HuH-7.5 (cell line): Measurements from ENCODE around the gene FSD2.

Experiments used
- DNase-seq: peaks from one replicate; pipeline ENCODE4 v3.0.0; 2011; ENCODE audit warnings: low spot score

The FSD2 gene, protein sequence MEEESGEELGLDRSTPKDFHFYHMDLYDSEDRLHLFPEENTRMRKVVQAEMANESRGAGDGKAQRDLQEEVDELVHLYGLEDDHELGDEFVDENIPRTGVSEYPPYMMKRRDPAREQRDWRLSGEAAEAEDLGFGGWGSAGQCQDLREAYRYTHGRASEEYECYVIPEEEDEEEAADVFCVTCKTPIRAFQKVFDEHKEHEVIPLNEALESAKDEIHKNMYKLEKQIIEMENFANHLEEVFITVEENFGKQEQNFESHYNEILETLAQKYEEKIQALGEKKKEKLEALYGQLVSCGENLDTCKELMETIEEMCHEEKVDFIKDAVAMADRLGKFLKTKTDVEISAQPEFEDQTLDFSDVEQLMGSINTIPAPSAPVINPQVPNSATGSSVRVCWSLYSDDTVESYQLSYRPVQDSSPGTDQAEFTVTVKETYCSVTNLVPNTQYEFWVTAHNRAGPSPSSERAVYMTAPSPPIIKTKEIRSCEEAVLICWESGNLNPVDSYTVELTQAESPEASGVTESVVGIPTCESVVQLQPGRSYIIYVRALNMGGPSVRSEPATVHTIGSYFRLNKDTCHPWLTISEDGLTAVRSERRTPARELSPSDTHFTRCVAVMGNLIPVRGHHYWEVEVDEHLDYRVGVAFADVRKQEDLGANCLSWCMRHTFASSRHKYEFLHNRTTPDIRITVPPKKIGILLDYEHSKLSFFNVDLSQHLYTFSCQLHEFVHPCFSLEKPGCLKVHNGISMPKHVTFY

DNA sequence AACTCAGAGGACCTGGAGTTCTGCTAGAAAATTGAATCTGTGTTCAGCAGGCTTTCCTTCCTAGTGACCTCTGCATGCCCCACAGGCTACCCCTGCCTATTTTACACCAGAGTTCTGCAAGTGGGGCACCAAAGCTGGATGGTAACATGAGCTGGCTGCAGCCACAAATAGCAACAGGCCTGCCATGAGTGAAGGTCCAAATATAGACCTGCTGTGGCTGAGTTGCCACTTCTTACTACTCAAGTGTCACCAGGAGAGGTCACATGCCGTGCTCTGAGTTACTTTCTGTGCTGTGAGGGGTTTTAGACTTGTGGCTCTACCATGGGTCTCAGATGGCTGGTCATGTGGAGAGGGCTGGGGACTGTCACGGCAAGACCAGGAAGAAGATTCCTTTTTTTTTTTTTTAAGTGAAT, at the start of gene FSD2:
Gene FSD2 (minus strand): TSS at position 76 of the 413 bp plus-strand sequence. CDS start 18,679 bp downstream, outside the sequence.
- DNase-seq: no peak

DNA sequence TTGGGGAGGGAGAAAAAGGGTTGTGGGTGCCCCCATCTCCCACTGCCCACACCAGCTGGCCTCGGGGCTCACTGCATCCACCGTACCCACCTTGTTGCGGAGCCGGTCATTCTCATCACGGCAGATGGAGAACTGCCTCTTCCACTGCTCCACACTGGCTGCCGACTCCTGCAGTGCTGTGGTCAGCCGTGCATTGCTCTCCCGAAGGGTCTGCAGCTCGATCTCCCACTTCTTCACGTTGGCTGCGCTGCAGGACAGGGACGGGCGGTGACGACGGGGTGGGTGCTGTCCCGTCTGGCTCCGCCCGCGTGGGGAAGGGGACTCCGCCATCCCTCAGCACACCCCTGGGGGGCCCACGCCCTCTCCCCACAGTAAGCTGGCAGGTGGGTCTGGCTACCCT, 48.7 kb upstream of the FSD2 start:
- no peak for DNase-seq

DNA sequence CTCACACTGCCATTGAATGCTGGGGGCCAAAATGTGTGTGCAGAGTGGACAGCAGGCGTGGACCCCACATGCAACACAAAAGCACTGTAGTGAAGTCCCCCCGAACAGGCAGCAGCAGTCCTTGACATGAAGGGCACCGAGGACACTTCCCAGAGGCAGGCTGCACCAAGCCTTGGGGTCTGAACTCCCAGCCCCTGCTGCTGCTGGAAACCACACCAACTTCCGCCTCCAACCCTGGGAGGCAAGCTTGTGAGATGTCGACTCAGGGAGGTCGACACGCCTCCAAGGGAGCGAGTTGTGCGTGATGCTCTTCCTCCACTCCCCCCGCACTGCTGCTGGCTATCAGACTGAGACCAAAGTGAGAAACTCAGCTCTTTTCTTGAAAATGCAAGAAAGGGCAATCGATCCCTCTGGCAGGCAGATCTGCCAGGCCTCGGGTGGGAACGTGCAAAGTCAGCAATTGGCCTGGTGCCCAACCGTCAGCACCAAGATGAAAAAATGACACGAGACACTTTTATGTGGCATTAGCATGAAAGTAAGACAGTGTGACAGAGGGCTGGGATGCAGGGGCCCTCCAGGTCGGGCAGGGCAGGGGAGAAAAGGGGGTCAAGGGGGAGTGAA, 47.2 kb upstream of the FSD2 start:
- DNase-seq: no peak

DNA sequence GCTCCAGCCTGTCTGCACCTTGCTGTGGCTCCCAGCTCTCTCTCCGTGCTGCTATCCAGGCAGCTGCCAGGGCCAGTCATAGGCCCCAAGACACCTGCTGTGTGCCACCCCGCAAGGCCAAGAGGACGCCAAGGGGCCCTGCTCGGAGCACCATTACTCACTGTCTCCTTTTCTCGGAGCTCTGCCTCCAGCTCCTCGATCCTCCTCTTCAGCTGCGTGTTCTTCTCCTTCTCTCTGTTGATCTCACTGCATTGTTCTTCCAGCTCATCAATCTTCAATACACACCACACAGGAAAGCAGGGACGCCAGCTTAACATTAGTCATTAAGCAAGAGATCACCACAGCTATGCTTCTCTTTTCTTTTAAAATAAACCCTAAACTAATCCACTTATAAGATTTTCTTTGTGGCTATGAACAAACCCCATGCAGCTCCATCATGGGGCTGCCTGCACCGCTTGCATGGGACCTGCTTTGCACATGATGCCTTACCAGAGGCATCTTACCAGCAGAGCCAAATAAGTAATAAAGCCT, 46.2 kb upstream of the FSD2 start:
- no peak for DNase-seq

DNA sequence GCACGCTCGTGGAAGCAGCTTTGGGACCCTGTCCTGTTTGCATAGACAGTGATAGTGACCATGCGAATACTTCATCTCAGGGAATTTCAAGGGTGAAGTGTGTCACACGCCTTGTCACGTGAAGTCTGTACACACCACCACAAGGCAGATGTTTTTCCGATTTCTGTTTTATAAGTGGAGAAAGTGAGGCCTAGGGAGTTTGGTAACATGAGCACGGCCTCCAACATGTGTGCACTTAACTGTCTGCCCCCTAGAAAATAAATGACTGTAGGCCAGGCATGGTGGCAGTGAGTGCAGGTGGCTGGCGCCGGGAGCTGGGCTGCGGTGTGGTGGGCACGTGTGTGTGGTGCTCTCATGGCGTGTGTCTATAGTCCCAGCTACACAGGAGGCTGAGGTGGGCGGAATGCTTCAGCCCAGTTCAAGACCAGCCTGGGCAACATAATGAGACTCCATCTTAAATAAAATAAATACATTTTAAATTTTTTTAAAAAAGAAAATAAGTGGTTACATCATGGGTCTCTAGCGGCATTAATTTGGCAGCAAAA, 45.5 kb upstream of the FSD2 start:
- DNase-seq: no peak

DNA sequence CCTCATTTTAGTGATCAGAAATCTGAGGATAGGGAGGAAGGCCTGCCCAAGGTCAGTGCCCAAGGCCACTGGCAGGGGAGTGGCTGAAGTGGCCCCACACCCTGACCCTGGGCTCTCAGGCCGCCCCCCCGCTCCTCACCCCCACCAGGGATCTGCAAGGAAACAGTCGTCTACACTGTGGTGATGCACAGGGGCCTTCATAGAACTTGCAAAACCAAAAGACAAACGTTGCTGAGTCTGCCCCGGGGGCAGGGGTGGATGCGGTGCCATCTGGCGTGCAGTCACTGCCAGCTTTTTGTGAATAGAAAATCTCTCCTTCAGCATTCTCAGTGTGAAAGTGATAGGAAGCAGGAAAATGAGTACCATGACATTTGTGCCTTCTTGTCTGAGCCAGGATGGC, 44.9 kb upstream of the FSD2 start:
- DNase-seq: no peak

DNA sequence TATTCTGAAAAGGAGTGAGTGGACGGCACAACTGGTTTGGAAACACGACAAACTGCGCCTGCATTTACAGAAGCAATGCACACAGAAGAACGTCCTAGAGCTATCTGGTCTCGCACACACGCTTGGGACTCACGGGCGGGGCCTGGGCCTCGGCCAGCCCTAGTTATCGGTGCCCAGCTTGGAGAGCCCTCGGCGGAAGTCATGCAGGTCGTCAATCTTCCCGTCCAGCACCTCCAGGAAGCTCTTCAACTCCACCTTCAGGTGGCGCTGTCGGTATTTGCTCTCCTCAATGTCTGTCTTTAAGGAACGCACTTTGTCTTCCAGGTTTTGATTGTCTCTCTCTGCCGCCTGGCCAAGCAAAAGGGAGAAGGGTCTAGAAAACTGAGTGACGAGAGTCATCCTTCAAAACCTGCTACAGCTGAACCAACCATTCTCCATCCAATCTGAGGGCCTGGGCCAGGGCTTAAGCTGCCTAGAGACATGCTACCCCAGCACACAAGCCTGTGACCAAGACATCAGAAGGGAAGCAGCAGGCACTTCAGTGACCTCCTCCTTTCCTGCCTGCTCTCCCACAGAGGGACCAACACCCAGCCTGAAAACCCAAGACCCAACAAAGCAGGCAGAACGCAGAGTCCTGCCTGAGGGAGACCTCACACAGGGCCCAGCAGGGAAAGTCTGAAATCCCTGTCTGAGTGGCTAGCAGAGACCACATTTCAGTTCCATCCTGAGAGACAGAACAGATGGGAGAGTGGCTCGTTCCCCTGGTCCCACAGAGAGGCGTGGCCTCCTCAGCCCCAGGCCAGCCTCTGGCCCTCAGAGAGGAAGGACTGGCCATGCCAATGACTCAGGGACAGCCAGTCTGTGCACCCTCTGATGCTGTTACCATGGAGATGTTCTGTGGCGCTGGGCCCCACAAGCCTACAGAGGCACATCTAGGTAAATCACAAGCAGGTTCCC, 44.0 kb upstream of the FSD2 start:
- peak; percentile 54 for DNase-seq

DNA sequence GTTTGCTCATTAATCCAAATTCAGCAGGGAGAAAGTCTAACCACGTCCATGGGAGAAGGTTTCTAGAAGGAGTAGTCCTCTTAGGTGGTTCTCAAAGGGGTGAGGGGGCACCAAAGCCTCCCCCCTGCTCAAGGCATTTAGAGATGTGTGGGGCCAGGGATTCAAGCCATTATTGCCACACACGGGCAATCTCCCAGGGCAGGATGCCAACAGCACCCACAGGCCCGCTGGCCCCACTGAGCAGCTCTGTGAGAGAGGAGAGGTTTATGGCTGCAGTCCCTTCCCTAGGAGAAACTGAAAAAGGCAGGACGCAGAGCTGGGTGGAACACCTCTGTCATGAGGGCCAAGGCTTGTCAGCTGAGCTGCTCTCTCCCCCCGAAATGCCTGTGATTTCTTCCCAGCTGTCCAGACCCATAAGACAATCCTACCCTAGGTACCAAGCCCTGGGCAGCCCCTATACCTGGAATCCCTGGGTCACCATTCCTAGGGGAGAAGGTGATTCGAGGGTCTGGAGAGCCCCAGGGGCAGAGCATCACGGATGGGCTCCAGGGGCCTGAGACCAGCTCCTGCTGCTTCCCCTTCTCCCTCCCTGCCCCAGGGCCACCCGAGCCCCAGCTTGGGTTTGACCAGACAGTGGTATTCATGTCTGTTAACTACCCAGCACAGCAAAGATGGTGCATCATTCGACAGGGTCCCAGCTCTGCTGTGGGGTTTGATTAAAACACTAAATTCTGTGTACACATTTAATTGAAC, 42.5 kb upstream of the FSD2 start:
- DNase-seq: no peak

DNA sequence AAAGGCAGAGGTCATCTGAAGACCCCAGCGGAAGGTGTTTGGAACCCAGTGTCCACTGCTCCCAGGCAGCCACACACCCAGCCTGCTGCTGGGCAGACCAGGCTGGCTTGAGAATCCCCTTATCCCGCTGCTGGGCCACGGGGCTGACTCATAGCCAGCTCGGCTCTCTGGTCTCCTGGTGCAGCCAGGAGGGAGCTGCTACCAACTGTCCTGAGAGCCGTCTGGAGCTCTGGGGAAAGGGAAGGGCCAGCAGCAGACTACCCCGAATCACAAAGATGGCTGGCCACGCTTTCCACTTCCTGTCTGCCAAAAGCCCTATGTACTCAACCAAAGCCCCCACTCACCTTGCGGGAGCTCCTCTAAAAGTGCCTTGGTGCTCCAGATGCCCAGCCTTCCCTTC, 41.8 kb upstream of the FSD2 start:
- no peak for DNase-seq

DNA sequence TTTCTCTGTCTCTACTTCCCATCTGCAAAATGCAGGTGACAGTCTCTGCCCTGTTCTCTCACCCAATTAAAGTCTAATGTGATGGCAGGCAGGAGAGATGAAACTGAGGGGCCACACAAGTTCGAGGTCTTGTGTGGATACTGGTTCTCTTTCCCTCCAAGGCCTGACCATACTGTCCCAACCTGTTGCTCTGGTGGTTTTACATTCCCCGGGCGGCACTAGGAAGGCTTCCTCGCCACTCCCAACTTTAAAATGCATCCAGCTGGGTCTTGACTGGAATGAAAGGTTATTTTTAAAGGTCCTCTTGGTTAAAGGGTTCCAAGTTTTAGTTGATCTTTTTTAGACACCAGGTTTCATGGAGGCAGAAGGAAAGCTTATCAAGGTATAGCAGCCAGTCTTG, 40.8 kb upstream of the FSD2 start:
- DNase-seq: no peak

DNA sequence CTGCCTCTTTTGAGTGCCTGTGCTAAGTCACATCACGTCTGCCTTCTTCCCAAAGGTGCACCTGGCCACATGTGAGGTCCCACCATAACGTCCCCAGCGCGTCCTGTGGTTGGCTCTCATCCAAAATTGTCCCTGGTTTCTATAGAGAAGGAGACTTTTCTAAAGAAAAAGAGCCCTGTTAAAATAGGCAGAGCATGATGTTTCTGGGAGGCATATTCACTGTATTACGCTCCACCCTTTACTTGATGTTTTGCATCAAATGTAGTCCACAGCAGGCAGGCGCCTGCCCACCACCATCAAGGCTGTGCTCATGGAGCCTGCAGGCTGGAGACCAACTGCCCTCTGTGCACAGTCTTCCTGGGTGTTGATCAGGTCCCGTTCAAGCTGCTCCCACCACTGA, 39.8 kb upstream of the FSD2 start:
- no peak for DNase-seq

DNA sequence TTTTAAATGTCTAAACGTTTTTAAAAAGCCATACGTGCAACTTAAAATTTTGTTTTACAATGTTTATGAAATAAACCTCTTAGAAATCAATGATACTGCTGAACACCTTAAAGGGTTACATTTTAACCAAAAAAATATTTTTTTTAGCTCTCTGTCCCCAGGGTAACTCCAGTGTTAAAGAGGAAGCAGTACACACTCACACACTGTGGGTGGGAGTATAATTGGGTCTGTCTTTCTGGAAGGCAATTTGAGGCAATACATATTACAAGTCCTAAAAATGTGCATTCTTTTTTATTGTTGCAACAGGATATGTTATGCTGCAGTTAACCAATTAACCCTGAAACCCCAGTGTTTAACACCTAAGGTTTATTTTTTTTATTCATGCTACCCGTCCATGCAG, 37.7 kb upstream of the FSD2 start:
- no peak for DNase-seq

DNA sequence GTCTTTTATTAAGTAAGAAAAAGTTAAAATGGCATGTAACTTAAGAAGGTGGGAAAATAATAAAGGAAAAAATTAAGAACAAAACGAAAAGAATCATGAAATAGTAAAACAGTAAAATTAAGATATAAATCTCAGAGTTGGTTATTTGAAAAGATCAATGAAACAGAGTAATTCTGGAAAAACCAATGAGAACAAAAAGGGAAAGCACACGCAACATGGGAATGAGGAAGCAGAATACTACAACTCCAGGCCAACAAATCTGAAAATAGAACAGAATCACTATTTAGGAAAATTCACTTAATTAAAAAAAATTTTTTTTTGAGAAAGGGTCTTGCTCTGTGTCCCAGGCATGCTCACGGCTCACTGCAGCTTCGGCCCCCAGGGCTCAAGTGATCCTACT, 34.3 kb upstream of the FSD2 start:
- DNase-seq: no peak

DNA sequence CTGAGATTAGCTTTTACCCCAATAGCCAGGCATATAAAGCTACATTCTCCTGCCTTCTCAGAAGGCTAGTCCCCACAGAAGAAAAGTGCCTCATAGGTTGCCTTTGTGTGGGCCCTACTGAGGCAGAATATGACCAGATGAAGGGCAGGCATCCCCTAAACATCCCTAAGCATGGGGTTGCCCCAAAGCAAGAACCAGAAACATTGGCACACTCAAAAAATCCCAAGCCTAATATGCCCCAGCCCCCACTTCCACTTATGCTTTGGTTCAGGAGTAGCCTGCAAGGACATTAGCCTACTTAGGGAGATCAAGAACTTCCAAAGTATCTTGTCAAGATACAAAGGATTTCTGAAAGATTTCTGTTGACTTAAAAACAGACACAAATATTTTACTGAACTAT, 33.3 kb upstream of the FSD2 start:
- no peak for DNase-seq

DNA sequence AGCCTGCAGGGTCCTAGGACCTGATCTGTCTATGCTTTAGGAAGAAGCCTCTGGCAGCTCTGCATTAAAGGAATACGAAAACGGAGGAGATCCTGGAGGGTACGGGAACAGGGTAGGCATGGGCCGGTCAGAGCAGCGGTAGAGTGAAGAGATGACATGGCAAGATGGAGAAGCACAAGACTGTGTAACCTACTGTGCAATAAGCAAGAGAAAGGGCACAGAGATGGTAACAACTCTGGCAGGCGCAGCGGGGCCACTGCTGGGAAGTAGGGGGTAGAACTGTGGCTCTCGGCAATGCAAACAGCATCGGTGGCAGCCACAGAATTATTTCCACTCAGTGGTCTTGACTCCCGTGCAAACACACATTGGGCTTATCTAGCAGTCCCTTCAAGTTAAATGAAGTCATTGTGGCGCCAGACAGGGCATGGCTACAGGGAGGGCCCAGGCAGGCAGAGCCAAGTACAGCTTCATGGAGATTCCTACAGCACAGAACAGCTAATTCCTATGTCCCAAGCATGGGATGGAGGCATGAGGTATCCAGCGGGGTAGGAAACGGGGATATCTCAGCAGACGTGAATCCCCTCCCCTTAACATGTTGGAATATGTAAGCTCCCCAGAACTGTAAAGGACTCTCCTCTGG, 32.3 kb upstream of the FSD2 start:
- no peak for DNase-seq

DNA sequence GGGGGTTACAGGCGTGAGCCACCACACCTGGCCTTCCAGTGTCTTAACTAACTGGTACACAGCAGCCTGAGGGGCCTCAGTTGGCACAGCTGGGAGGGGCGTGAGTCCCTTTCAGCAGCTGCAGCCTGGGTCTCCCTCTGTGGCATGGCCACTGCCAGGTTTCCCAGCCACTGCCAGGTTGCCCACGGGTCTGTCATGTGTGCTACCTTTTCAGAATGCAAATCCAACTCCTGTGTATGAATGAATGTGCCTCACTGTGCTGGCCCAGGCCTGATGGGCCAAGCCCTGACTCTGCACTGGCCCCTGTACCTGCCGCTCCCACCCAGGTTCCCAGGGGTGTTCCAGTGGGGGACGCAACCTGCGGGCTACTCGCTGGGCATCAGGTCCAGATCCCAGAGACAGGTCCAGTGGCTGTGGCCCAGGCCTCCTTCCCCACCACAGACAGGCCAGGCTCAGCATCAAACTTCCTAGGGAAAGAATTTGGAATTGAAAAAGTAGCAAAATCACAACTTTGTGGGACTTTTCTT, 29.6 kb upstream of the FSD2 start:
- no peak for DNase-seq

DNA sequence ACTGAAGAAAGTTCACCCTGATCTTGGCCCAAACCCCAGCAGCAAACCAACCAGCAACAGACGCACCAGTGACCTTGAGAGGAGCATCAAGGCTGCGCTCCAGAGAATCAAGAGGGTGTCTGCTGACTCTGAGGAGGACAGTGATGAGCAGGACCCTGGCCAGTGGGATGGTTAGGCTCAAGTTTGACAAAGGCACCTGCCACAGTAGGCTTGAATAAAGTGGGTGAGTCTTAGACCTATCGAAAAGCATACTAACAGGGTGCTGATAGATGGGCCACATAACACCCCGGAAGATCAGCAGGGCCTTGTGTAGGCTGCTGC, 27.5 kb upstream of the FSD2 start:
- DNase-seq: no peak

DNA sequence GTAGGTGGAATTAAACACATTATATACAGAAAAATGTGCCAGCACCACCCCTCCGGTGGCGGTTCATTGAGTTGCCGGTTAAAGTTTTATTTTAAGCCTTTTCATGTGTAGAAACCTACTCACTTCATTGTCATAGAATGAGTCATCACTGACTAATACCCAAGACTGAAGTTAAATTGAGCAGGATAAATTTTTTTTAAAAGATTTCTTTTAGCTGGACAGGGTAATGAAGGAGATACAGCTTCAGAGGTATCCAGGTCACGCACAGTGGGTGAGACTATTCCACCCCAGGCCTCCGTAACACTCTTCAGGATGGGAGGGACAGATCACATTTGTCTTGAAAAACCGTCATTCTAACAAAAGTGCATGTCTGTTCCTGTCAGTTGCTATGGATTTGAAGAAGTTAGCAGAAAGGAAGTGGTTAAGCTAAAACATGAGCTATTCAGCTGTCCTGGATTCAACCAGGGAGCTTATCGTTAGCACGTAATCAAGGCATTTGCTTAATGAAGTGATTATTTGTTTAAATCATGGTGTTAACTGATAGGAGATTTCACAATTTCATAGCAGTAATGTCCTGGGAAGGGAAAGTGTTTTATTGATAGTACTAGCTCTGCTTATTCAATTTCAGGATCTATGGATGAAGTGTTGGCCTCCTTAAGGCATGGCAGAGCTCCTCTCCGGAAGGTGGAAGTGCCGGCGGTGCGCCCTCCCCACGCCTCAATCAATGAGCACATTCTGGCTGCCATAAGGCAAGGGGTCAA, 26.9 kb upstream of the FSD2 start:
- DNase-seq: no peak

DNA sequence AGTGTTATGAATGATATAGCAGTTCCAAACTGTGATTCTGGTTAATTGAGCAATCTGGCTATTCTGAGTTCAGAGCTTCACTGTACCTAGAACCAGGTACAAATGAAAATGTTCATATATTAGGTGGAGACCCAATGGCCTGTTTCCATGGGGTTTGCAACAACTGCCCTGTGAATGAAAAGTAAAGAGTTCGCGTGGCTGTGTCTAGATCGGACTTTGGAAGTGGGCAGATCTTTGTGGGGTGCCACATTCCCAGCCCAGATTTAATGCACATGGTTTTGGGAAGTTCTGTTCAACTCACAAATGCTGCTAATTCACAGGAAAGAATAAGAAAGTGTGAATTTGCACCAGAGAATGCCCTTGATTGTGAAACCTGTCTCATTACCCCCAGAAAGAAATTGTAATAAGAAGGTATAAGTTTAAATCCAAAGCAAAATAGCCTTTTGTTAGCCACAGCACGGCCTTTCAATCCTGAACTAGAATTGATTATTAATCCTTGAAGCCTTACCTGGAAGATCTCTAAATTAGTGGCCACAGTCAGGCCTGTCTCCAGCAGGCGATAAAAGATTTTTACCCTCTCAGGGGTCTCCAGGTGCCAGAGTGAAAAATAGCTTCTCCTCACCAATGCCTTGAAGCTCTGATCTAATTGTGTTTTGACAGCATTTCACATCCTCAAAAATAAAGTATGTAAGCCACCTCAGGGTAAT, 26.2 kb upstream of the FSD2 start:
- no peak for DNase-seq
